ENCODE measurements around the gene ZNF491. TPM values are rescaled to one million over a fixed set of nuclear protein-coding genes. Genes with fewer than 3 reads are reported as not detected.

Gene ZNF491
- 4.4 and 5.3 TPM in 2 replicates for total RNA-seq

DNA sequence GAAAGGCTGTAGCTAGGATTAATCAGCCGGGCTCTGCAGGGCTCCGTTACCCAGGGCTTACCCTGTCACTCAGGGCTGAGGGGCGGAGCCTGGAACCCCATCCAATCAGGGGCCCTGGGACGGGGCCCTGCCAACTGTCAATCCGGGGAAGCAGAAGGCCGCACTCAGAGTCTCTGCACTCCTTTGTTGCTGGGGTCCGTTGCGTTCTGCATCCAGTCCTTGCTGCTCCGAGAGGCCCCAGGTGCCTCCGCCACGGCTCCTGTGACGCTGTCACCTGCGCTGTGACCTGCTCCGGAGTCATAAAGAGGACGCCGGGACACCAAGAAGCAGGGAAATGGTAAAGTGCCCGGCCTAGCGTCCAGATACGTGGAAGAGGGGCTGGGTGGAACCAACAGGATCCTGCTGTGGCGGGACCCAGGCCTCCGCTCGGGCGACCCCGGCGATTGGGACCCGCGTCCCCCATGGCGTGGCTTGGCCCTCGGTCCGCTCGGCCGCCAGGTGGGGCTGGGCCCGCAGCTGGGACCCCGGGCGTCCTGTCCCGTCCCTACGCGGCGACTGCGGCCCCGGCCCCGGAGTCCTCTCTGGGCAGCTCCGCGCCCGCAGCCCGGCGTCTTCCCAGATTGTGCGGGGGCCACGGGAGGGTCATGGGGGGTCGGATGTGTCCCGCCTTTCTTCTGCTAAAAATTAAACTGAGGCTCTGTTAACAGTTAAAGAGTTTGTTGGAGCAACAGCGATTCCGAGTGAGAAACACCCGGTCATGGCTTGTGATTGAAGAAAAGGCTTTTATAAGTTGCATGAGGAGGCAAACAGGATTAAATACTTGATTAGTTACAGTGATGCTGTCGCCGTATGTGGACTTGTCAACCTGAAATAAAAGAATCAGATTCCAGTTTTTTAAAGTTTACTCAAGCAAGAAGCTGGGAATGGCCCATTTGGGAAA lies at the start of gene ZNF491:
Gene ZNF491 (plus strand): TSS at position 133 of the 940 bp plus-strand sequence. CDS start 7,431 bp downstream, outside the sequence.

GRCh38 chr19:11766597-11767591 lies 31.4 kb upstream of the ZNF491 start, which contains the start of gene ZNF441:
Gene ZNF441, plus strand, starts transcription at chr19:11767000. Its CDS starts 194 bp downstream, at chr19:11767194.

DNA sequence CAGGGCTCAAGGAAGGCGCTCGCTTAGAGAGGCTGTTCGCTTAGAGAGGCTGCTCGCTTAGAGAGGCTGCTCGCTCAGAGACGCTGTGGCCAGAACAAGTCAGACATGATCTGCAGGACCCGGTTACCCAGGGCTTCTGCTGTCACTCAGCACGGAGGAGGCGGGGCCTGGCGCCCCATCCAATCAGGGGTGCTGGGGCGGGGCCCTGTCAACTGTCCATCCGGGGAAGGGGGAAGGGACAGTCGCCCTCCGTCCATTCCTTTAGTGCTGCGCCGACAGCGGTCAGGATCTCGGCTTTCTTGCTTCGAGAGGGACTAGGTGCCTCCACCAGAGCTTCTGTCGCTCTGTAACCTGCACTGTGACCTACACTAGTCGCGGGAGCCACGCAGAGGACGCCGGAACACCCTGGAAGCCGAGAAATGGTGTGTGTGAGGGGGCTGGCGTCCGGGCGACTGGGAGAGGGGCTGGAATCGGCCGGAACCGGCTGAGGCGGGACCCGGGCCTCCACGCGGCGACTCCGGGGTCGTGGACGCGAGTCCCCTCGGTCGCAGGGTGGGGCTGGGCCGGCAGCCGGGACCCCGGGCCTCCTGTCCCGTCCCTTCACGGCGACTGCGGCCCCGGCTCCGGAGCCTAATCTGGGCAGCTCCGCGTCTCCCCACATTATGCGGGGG lies 15.8 kb downstream of the ZNF491 start, which contains the start of gene ZNF440:
Gene ZNF440 (plus strand): TSS at position 245 of the 671 bp plus-strand sequence. CDS start 175 bp downstream, at position 420.

GRCh38 chr19:11848594-11849469 lies 50.5 kb downstream of the ZNF491 start, which contains the start of gene ZNF439:
Gene ZNF439, plus strand, starts transcription at chr19:11848726. Its CDS starts 142 bp downstream, at chr19:11848868.

Other genes starting within 250 kb of the ZNF491 start
- gene ELOF1, start 239.3 kb upstream of the ZNF491 start, total RNA-seq = 23.4 and 27.3 TPM in 2 replicates
- gene ACP5, start 220.9 kb upstream of the ZNF491 start, total RNA-seq = 0.59 TPM in 1 of 2 replicates, not detected in the other
- gene ZNF627, start 201.0 kb upstream of the ZNF491 start, total RNA-seq = 22.1 and 27.0 TPM in 2 replicates
- 5.6 and 6.4 TPM in 2 replicates for gene ZNF823, start 59.6 kb upstream of the ZNF491 start, total RNA-seq
- 8.1 and 14.0 TPM in 2 replicates for gene ZNF441, start 31.5 kb upstream of the ZNF491 start, total RNA-seq
- gene ZNF440, start 15.8 kb downstream of the ZNF491 start, total RNA-seq = 9.8 and 11.9 TPM in 2 replicates
- 8.9 and 11.0 TPM in 2 replicates for gene ZNF439, start 50.2 kb downstream of the ZNF491 start, total RNA-seq
- gene ZNF69, start 89.3 kb downstream of the ZNF491 start, total RNA-seq = 19.3 and 20.1 TPM in 2 replicates
- 9.2 and 11.9 TPM in 2 replicates for gene ZNF700, start 126.6 kb downstream of the ZNF491 start, total RNA-seq
- 1.2 and 2.7 TPM in 2 replicates for gene ZNF763, start 166.5 kb downstream of the ZNF491 start, total RNA-seq
- 4.2 and 5.0 TPM in 2 replicates for gene ZNF433, start 237.2 kb downstream of the ZNF491 start, total RNA-seq